WERI-Rb-1 (cell line): ENCODE measurements around the gene ASB10.

Experiments
- DNase-seq: peaks from one replicate; pipeline ENCODE4 v3.0.0-alpha.2; 2020
- H3K27ac ChIP-seq: fragments of 250-450 bp; sonication (Bioruptor Pico); 2 replicates; pipeline ENCODE4 v1.5.1; 2020; ENCODE audit warnings: mild to moderate bottlenecking, moderate library complexity
- H3K27me3 ChIP-seq: fragments of 250-450 bp; sonication (Bioruptor Pico); 2 replicates; pipeline ENCODE4 v1.5.1; 2021; ENCODE audit warnings: mild to moderate bottlenecking, low read depth, moderate library complexity; ENCODE audit not compliant: insufficient read depth, severe bottlenecking
- H3K36me3 ChIP-seq: fragments of 250-450 bp; sonication (Bioruptor Pico); 2 replicates; pipeline ENCODE4 v1.5.1; 2020; ENCODE audit warnings: mild to moderate bottlenecking, moderate library complexity
- H3K4me3 ChIP-seq: 2 replicates; pipeline ENCODE4 v1.5.1; 2011; ENCODE audit warnings: low read depth, mild to moderate bottlenecking, control low read depth, low read length
- H3K9me3 ChIP-seq: fragments of 250-450 bp; sonication (Bioruptor Pico); 2 replicates; pipeline ENCODE4 v1.5.1; 2021; ENCODE audit warnings: mild to moderate bottlenecking, moderate library complexity; ENCODE audit not compliant: severe bottlenecking
- CTCF ChIP-seq: IDR thresholded peaks from 2 replicates; pipeline ENCODE4 v1.5.1; 2011; ENCODE audit warnings: low read depth, mild to moderate bottlenecking, control low read depth, inconsistent platforms, low read length

Gene ASB10

GRCh38 chr7:151125846-151126481 lies 61.1 kb downstream of the ASB10 start:
- H3K27me3 ChIP-seq: no peaks in the 10 kb centered on the region
- no peak for DNase-seq
- no peak overlapping the region for H3K4me3 ChIP-seq
- peaks cover 68% of the 10 kb centered on the region for H3K36me3 ChIP-seq
- no peak for TF ChIP-seq CTCF
- no peaks in the 10 kb centered on the region for H3K9me3 ChIP-seq
- no peak overlapping the region for H3K27ac ChIP-seq
